ENCODE data around the gene SLPI.

GRCh38 chr20:45288376-45288775, 34.0 kb upstream of the SLPI start:
- TF ChIP-seq EZH2phosphoT487 (IDR thresholded peaks at IDR 0.05; ENCODE audit: borderline replicate concordance, low read length): no peak
- TF ChIP-seq, protein P1, sequence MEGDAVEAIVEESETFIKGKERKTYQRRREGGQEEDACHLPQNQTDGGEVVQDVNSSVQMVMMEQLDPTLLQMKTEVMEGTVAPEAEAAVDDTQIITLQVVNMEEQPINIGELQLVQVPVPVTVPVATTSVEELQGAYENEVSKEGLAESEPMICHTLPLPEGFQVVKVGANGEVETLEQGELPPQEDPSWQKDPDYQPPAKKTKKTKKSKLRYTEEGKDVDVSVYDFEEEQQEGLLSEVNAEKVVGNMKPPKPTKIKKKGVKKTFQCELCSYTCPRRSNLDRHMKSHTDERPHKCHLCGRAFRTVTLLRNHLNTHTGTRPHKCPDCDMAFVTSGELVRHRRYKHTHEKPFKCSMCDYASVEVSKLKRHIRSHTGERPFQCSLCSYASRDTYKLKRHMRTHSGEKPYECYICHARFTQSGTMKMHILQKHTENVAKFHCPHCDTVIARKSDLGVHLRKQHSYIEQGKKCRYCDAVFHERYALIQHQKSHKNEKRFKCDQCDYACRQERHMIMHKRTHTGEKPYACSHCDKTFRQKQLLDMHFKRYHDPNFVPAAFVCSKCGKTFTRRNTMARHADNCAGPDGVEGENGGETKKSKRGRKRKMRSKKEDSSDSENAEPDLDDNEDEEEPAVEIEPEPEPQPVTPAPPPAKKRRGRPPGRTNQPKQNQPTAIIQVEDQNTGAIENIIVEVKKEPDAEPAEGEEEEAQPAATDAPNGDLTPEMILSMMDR (conservative IDR thresholded peaks at IDR 0.05; ENCODE audit: low read depth, low read length): no peak
